Fibroblast of lung (primary cell): ENCODE results near the gene GRAMD2B. TPM values are rescaled to one million over a fixed set of nuclear protein-coding genes. Genes with fewer than 3 reads are reported as not detected.

Experiments
- DNase-seq, 2 donors: peaks; one replicate each; pipeline versions ENCODE4 v3.0.0 to v3.0.0-alpha.2; 2010; ENCODE audit warnings: low read depth in 2 of 2
- H2AFZ ChIP-seq: 2 replicates; pipeline ENCODE4 v1.5.1; 2012; ENCODE audit warnings: low read length, control low read depth, inconsistent platforms
- H3K27ac ChIP-seq: 2 replicates; pipeline ENCODE4 v1.5.1; 2011; ENCODE audit warnings: low read length, control low read depth; ENCODE audit not compliant: insufficient read depth
- H3K27me3 ChIP-seq: 2 replicates; pipeline ENCODE4 v1.5.1; 2011; ENCODE audit warnings: mild to moderate bottlenecking, low read length; ENCODE audit not compliant: control insufficient read depth, insufficient read depth
- H3K36me3 ChIP-seq: 2 replicates; pipeline ENCODE4 v1.5.1; 2011; ENCODE audit warnings: low read length; ENCODE audit not compliant: control insufficient read depth, insufficient read depth
- H3K4me1 ChIP-seq: 2 replicates; pipeline ENCODE4 v1.5.1; 2011; ENCODE audit warnings: low read length; ENCODE audit not compliant: control insufficient read depth, insufficient read depth; ENCODE audit errors: extremely low read depth
- H3K4me2 ChIP-seq: 2 replicates; pipeline ENCODE4 v1.5.1; 2011; ENCODE audit warnings: low read length, control low read depth; ENCODE audit not compliant: insufficient read depth; ENCODE audit errors: extremely low read depth
- H3K4me3 ChIP-seq, 4 experiments: fragments of 200-600 bp in 1 of 4; sonication (generic) in 1 of 4; replicated peaks in 1 of 4; 2 replicates each; pipeline ENCODE4 v1.5.1; 2011 to 2016; ENCODE audit warnings: low read length in 4 of 4, low read depth in 3 of 4, mild to moderate bottlenecking in 3 of 4, control low read depth in 2 of 4, inconsistent platforms in 1 of 4, mixed read lengths in 1 of 4; ENCODE audit not compliant: insufficient read depth in 1 of 4; ENCODE audit errors: control extremely low read depth in 1 of 4
- H3K79me2 ChIP-seq: 2 replicates; pipeline ENCODE4 v1.5.1; 2012; ENCODE audit warnings: mild to moderate bottlenecking, low read length, inconsistent platforms; ENCODE audit not compliant: control insufficient read depth, insufficient read depth
- H3K9ac ChIP-seq: 2 replicates; pipeline ENCODE4 v1.5.1; 2011; ENCODE audit warnings: mild to moderate bottlenecking, low read length, control low read depth; ENCODE audit not compliant: insufficient read depth
- H3K9me3 ChIP-seq: 2 replicates; pipeline ENCODE4 v1.5.1; 2012; ENCODE audit warnings: low read depth, low read length; ENCODE audit not compliant: control insufficient read depth, insufficient read depth
- H4K20me1 ChIP-seq: 2 replicates; pipeline ENCODE4 v1.5.1; 2011; ENCODE audit warnings: low read length; ENCODE audit not compliant: control insufficient read depth, insufficient read depth; ENCODE audit errors: extremely low read depth
- EZH2 ChIP-seq: IDR thresholded peaks from 2 replicates; pipeline ENCODE4 v1.5.1; 2012; ENCODE audit warnings: low read length, control low read depth, mild to moderate bottlenecking; ENCODE audit errors: missing control alignments
- polyA plus RNA-seq, 2 donors: library from polyadenylated mRNA; depleted of rRNA in 1 of 2; stranded (reverse) in 1 of 2; unstranded in 1 of 2; fragments of >200 nt; gene quantifications; 2 replicates each; pipeline ENCODE4 v1.2.1, GENCODE V29; 2011 to 2012; ENCODE audit warnings: missing spikeins in 1 of 2
- total RNA-seq: library from RNA; depleted of rRNA; stranded (reverse); fragments of >200 nt; gene quantifications from 2 replicates; pipeline ENCODE4 v1.2.1, GENCODE V29; 2014
- TF ChIP-seq, protein P1 (sequence below), 2 donors: IDR thresholded peaks in 1 of 2; conservative IDR thresholded peaks in 1 of 2; 1 replicate in 1 of 2; 2 replicates in 1 of 2; pipeline ENCODE4 v1.5.1; 2011 to 2012; ENCODE audit warnings: low read length in 2 of 2, control low read depth in 1 of 2, inconsistent platforms in 1 of 2, low read depth in 1 of 2, mild to moderate bottlenecking in 1 of 2

The GRAMD2B gene
- total and polyA plus RNA-seq, 2 donors (not counting 1 experiment from before 2014, with no cell fraction given), result 21.3 to 37.6 TPM

DNA sequence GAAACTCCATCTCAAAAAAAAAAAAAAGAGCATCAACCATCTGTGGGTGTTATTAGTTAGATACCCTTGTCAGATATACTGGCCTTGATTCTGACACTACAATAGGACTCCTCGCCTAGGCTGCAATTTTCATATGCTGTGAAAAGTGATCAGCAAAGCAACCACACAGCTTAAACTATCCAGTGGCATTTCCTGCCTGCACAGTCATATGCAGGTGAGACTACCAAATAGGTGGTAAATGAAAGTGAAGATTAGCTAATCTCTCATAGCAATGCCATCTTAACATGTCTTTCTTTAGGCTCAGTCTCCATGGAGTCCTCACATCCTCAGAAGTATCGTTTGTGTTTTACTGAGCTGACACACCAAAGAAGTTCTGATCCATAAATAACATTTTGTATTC is 40.8 kb downstream of the GRAMD2B start:
- Histone ChIP-seq H3K27me3 (no peaks in the 10 kb centered on the region), H3K4me1 (no peaks in the 10 kb centered on the region), H3K36me3 (peaks cover 9% of the 10 kb centered on the region), H3K27ac (no peak overlapping the region), H3K79me2 (no peaks in the 10 kb centered on the region), H3K4me3 (no peak overlapping the region), H3K9me3 (no peaks in the 10 kb centered on the region), H3K9ac (no peak overlapping the region), H4K20me1 (no peaks in the 10 kb centered on the region), H3K4me2 (no peak overlapping the region), H2AFZ (no peak overlapping the region)
- TF ChIP-seq, protein P1, sequence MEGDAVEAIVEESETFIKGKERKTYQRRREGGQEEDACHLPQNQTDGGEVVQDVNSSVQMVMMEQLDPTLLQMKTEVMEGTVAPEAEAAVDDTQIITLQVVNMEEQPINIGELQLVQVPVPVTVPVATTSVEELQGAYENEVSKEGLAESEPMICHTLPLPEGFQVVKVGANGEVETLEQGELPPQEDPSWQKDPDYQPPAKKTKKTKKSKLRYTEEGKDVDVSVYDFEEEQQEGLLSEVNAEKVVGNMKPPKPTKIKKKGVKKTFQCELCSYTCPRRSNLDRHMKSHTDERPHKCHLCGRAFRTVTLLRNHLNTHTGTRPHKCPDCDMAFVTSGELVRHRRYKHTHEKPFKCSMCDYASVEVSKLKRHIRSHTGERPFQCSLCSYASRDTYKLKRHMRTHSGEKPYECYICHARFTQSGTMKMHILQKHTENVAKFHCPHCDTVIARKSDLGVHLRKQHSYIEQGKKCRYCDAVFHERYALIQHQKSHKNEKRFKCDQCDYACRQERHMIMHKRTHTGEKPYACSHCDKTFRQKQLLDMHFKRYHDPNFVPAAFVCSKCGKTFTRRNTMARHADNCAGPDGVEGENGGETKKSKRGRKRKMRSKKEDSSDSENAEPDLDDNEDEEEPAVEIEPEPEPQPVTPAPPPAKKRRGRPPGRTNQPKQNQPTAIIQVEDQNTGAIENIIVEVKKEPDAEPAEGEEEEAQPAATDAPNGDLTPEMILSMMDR (conservative IDR thresholded peaks at IDR 0.05 in 1 of 2, IDR thresholded peaks at IDR 0.05 in 1 of 2; ENCODE audit: low read depth in 1 of 2, low read length in 2 of 2), result no peak
- TF ChIP-seq EZH2, result no peak
- no peak for DNase-seq

DNA sequence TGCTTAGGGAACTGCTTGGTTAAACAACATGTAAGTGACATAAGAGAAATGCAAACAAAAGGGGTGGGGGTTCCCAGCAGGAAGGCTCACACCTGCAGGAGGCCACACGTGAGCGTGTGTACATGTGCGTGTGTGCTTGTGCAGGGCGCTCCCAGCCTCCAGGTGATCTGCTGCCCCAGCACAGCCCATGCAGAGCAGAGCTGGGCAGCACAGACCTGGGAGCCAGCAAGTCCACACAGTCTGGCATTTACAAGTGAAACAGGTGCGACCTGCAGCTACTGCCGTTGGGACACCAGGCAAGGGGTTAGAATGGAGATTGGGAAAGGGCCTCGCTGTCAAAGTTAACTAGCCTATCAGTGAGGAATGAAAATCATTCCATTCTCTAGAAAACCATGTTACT is 41.8 kb downstream of the GRAMD2B start:
- Histone ChIP-seq H3K4me2 (no peak overlapping the region), H3K27me3 (no peaks in the 10 kb centered on the region), H3K4me3 (no peak overlapping the region), H4K20me1 (no peaks in the 10 kb centered on the region), H2AFZ (no peak overlapping the region), H3K4me1 (no peaks in the 10 kb centered on the region), H3K36me3 (peaks cover 10% of the 10 kb centered on the region), H3K27ac (no peak overlapping the region), H3K9ac (no peak overlapping the region), H3K79me2 (no peaks in the 10 kb centered on the region), H3K9me3 (no peaks in the 10 kb centered on the region)
- DNase-seq, result no peak
- no peak for TF ChIP-seq EZH2
- TF ChIP-seq, protein P1 (conservative IDR thresholded peaks at IDR 0.05 in 1 of 2, IDR thresholded peaks at IDR 0.05 in 1 of 2; ENCODE audit: low read depth in 1 of 2, low read length in 2 of 2), result no peak

DNA sequence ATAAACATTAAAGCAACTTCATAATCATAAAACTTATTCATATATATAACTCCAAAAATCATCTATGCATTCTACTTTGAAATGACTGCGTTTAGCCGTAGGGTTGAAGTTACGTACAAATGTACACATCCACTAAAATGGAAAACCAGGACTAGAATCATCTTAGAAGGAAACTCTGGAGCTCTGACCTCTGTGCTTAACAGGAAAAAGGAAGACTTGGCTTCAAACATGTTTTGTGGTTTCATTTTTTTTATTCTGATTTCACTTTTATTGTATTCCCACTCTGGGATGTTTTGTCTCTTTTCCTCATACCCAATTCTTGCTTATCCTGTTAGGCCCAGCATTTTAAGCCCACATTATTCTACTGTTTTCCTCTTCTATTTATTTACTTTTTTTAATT is 44.9 kb downstream of the GRAMD2B start:
- Histone ChIP-seq H3K4me2 (no peak overlapping the region), H3K27ac (no peak overlapping the region), H3K9me3 (no peaks in the 10 kb centered on the region), H3K79me2 (no peaks in the 10 kb centered on the region), H3K27me3 (no peaks in the 10 kb centered on the region), H4K20me1 (no peaks in the 10 kb centered on the region), H3K36me3 (peaks cover 14% of the 10 kb centered on the region), H3K4me1 (peaks cover 18% of the 10 kb centered on the region), H2AFZ (no peak overlapping the region), H3K4me3 (no peak overlapping the region), H3K9ac (no peak overlapping the region)
- TF ChIP-seq, protein P1 (conservative IDR thresholded peaks at IDR 0.05 in 1 of 2, IDR thresholded peaks at IDR 0.05 in 1 of 2; ENCODE audit: low read depth in 1 of 2, low read length in 2 of 2), result no peak
- TF ChIP-seq EZH2, result no peak
- DNase-seq, result no peak
